NCI-H2227 treated with DMSO at 0.1 percent for 48 hours (cell line): ENCODE data around the gene OR10H3.
"Not testable (repeated sequence)": the region's sequence is repeated elsewhere in the genome, so short reads cannot be mapped to it uniquely, and the experiment has no call there.

ENCODE experiments used
- DNase-seq: peaks from one replicate; lab custom pipeline; 2025; lab: John Stamatoyannopoulos, UW

OR10H3 gene, protein sequence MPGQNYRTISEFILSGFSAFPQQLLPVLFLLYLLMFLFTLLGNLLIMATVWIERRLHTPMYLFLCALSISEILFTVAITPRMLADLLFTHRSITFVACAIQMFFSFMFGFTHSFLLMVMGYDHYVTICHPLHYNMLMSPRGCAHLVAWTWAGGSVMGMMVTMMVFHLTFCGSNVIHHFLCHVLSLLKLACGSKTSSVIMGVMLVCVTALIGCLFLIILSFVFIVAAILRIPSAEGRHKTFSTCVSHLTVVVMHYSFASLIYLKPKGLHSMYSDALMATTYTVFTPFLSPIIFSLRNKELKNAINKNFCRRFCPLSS

DNA sequence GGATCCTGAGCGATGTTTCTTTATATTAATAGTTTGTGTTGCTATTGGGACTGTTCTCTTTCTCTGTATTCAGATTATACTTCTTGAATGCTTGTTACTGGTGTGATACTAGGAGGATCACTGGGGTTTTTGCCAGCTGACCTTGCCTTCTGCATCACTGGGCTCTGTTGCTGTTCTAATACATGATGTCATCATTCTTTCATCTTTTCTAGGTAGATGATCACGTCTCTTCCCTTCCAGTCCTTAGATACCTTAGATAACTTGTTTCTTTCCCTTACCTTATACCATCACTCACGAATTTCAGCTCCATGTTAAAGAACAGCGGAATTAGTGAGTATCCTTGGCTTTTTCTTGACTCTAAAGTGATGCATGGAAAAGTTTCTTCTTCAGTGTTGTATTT lies at the start of gene OR10H3:
Gene OR10H3, plus strand, starts transcription at position 264 of the 400 bp plus-strand sequence. CDS start 3,408 bp downstream, outside the sequence.
- no peak for DNase-seq

DNA sequence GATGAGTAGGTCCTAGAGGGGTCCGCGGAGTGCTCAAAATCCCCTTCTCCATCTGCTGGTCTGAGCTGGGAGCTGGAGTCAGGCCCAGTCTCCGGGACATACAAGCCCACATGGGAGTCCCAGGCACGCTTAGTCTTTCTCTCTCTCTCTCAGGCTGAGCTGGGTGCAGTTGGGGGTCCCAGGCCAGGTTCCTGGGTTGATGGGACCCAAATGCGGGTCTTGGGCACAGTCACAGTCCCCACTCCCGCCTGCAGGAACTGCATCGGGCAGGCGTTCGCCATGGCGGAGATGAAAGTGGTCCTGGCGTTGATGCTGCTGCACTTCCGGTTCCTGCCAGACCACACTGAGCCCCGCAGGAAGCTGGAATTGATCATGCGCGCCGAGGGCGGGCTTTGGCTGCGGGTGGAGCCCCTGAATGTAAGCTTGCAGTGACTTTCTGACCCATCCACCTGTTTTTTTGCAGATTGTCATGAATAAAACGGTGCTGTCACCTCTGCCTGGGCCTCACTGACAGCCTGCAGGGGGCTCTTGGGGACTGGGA lies 41.1 kb upstream of the OR10H3 start:
- DNase-seq: no peak

DNA sequence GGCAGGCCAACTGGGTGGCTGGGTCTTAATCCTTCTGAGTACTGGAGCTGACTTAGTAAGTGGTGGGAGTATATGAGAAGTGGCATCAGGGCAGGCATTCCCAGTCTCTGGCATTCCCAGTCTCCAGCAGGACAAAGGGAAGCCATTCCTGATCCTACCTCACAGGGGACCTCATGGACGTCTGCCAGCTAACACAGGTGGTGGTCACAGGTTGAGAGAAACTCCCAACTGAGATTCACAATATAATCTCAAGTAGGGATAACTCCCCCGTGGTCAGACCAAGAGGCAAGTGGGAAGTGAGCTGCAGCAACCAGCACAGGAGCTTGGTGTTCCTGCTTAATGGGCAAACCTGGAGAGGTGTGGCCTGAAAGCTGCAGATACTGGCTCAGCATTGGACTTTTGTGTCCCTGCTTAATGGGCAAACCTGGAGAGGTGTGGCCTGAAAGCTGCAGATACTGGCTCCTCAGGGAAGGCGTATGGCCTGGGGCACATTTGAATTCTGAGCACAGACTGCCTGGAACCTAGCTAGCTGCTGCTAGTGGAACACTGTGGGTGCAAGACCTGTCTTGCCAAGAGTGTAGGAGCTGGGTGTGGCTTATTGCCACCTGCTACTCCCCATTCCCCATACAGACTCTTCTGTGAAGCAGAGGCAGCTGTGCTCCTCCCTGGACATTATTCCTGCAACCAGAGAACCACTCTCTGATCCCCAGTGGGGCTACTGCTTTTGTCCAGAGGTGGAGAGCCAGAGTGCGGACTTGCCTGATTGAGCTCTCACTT lies 35.8 kb upstream of the OR10H3 start:
- no peak for DNase-seq

DNA sequence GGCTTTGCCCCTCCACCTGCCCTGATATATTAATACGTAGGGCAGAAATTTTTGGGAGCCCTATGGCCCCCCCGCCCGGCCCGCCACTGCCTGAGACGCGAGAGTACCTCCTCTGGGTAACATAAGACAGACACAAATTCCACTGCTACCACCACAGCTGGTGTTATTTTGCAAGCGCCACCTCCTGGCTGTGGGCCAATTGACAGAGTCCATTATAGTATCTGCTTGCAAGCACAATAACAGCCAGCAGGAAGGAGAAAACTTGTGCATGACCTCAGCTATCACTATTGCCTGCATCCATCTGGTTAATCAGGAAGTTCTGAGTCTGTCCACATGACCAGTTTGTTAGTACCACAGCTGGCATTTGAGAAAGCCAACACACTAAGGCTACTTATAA lies 35.3 kb upstream of the OR10H3 start:
- DNase-seq: peak; percentile 0

DNA sequence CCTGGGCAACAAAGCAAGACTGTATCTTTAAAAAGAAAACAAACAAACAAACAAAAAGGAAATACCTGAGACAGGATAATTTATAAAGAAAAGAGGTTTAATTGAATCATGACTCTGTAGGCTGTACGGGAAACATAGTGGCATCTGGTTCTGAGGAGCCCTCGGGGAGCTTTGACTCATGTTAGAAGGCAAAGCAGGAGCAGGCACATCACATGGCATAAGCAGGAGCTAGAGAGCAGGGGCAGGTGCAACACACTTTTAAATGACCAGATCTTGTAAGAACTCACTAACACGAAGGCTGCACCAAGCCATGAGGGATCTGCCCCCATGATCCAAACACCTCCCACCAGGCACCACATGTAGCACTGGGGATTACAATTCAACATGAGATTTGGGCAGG lies 23.1 kb upstream of the OR10H3 start:
- no peak for DNase-seq

GRCh38 chr19:15715642-15716041 lies 22.1 kb upstream of the OR10H3 start:
- DNase-seq: no peak

DNA sequence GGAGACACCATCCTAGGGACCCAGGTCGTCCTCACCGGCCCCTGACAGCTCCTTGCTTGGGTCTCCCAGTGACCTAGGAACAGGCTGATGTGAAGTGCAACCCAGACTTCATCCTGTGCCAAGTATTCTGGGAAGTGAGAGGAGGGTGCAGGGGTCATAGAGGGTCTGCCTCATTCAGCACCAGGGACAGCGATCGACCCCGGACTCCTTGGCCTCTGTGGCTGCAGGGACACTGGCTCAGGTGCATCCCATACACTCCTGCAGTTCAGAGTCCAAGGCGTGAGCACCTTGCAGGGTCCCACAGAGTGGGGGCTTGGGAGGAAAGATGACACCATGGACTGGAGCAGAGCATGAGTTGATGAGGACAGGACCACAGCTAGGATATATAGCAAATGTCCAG lies 20.0 kb upstream of the OR10H3 start:
- DNase-seq: no peak

GRCh38 chr19:15721268-15721667 lies 16.5 kb upstream of the OR10H3 start:
- DNase-seq: no peak

DNA sequence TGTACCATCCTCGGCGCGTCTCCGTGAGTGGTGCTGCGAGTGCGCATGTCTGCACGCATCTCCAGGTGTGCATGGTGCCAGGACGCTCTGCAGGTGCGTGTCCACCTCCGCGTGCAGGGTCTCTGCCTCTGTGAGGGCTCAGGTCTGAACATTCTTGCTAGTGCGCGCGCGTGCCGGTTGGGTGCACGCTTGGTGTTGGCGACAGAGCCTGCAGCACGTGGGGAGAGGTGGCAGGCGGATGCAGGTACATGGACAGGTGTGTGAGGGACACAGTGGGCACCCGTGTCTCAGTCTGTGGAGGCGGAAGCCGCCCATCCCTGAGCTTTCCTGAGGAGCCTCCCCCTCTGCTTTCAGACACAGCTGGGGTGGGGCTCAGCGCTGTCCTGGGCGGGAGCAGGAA lies 14.8 kb upstream of the OR10H3 start:
- DNase-seq: no peak

DNA sequence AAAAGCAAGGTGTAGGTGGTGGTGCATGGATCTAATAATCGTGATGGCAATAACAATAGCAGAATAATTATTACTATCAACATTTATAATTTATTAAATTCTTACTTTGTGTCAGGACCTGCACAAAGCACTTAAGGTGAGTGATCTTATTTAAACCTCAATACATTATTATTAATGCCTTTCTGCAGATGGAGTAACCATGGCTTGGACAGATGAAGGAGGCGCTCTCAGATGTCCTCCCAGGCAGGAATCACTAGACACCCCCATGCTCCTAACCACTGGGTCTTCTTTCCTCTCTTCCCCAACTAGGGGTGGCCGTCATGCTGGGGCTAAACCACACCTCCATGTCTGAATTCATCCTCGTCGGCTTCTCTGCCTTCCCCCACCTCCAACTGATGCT lies 10.1 kb upstream of the OR10H3 start, which contains the start of gene OR10H2:
Gene OR10H2, plus strand, starts transcription at position 301 of the 400 bp plus-strand sequence. Its CDS starts 20 bp downstream, at position 321.
- no peak for DNase-seq

GRCh38 chr19:15730538-15730937 lies 7.2 kb upstream of the OR10H3 start:
- no peak for DNase-seq

- no peak for DNase-seq
Observed at GRCh38 chr19:15732388-15732787, 5.4 kb upstream of the OR10H3 start.

- no peak for DNase-seq
Observed at GRCh38 chr19:15733895-15734294, 3.9 kb upstream of the OR10H3 start.

GRCh38 chr19:15740785-15741184 lies 3.0 kb downstream of the OR10H3 start:
- DNase-seq: no peak

GRCh38 chr19:15748239-15748638 lies 10.5 kb downstream of the OR10H3 start:
- no peak for DNase-seq

DNA sequence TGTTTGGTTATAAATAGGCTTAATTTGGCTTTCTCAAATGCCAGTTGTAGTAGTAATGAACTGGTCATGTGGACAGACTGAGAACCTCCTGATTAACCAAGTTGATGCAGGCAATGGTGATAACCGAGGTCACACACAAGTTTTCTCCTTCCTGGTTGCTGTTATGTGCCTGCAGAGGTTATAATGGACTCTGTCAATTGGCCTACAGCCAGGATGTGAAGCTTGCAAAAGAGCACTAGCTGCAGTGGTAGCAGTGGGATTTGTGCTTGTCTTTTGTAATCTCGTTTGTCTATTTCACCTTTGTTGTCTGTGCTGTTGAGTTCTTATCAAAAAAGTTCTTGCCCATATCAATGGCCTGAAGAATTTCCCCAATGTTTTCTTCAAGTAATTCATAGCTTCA lies 20.6 kb downstream of the OR10H3 start:
- no peak for DNase-seq

DNA sequence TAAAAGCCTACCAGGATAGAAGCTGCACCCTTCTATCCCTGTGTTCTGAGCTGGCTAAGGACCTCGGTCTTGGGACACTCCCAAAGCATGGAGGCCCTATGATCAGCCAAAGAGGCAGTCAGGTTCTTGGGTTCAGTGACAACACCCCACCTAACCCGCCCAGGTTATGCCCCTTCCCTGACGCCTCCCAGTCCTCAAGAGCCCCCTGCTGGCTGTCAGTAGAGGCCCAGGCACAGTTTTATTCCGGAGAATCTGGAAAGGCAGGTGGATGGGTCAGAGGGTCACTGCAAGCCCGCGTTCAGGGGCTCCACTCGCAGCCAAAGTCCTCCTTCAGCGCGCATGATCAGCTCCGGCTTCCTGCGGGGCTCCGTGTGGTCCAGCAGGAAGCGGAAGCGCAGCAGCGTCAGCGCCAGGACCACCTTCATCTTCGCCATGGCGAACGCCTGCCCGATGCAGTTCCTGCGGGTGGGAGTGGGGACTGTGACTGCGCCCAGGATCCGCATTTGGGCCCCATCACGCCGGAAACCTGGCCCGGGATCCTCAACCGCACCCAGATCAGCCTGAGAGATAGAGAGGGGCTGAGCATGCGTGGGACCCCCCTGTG lies 22.3 kb downstream of the OR10H3 start:
- no peak for DNase-seq

GRCh38 chr19:15769586-15769985 lies 31.8 kb downstream of the OR10H3 start:
- DNase-seq: no peak

DNA sequence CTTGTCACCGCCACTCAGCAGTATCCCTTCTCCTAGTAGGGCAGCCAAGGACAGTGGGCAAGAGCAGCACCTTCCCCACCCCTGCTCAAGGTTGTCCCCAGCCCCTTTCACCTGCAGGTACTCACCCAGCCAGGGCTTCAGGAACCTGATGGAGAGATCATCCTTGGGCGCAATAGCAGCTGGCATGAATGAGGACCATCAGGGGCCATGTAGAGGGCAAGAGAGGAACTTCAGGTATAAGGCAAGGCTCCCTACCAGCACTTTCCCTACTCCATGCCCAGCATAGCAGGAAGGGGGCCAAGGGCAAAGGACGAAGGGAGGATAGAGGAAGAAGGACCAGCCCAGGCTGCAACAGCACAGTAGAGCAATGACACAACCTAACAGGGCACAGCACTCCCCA lies 36.4 kb downstream of the OR10H3 start:
- DNase-seq: not testable (repeated sequence)

DNA sequence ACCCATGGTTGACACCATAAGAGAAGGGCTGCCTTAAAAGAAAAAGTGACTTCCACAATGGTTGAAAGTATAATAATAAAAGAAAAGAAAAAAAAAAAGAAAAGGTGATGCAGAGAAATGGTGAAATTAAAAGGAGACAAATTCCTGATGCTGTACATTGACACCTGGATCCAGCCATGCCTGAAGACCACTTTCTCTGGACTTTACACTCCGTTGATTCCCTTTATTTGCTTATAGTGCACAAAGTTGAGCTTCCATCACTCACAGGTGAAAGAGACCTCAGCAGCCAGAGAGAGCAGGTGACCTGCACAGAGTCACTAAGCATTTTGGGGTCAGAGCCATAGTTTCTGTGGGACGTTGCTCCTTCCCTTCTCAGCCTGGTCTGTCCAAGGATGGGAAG lies 37.5 kb downstream of the OR10H3 start:
- DNase-seq: no peak

GRCh38 chr19:15776264-15776663 lies 38.5 kb downstream of the OR10H3 start:
- DNase-seq: no peak
